Liver (tissue), 9 donors: Measurements from ENCODE around the gene IMPDH2. TPM values are rescaled to one million over a fixed set of nuclear protein-coding genes. Genes with fewer than 3 reads are reported as not detected.

Experiments
- DNase-seq: peaks from one replicate; pipeline ENCODE4 v3.0.0-alpha.2; 2017; ENCODE audit warnings: low spot score
- H3K27ac ChIP-seq, 2 donors: one replicate each; pipeline ENCODE4 v1.7.0; 2013; ENCODE audit warnings: inconsistent platforms in 2 of 2, low read length in 2 of 2, control low read depth in 1 of 2, low read depth in 1 of 2, mild to moderate bottlenecking in 1 of 2
- H3K27me3 ChIP-seq, 4 donors: one replicate each; pipeline versions ENCODE4 v1.6.1 to v1.7.0; 2013; ENCODE audit warnings: low read length in 3 of 4, inconsistent platforms in 1 of 4, mild to moderate bottlenecking in 1 of 4, moderate library complexity in 1 of 4; ENCODE audit not compliant: control insufficient read depth in 4 of 4, insufficient read depth in 4 of 4
- H3K36me3 ChIP-seq, 4 donors: one replicate each; pipeline versions ENCODE4 v1.6.1 to v1.7.0; 2013; ENCODE audit warnings: low read length in 3 of 4, mild to moderate bottlenecking in 3 of 4, low read depth in 1 of 4, moderate library complexity in 1 of 4; ENCODE audit not compliant: control insufficient read depth in 4 of 4, insufficient read depth in 3 of 4
- H3K4me1 ChIP-seq, 4 donors: one replicate each; pipeline versions ENCODE4 v1.6.1 to v1.7.0; 2013; ENCODE audit warnings: low read length in 3 of 4, mild to moderate bottlenecking in 3 of 4, moderate library complexity in 1 of 4; ENCODE audit not compliant: control insufficient read depth in 4 of 4, insufficient read depth in 4 of 4
- H3K4me3 ChIP-seq, 3 donors: one replicate each; pipeline versions ENCODE4 v1.6.1 to v1.7.0; 2013; ENCODE audit warnings: low read length in 3 of 3, control low read depth in 1 of 3, low read depth in 1 of 3, mild to moderate bottlenecking in 1 of 3
- H3K9ac ChIP-seq, 2 donors: one replicate each; pipeline ENCODE4 v1.7.0; 2013; ENCODE audit warnings: low read length in 2 of 2, mild to moderate bottlenecking in 2 of 2, moderate library complexity in 2 of 2, control low read depth in 1 of 2, low read depth in 1 of 2
- H3K9me3 ChIP-seq, 4 donors: one replicate each; pipeline versions ENCODE4 v1.6.1 to v1.7.0; 2013; ENCODE audit warnings: low read length in 3 of 4; ENCODE audit not compliant: control insufficient read depth in 4 of 4
- ATF3 ChIP-seq: IDR thresholded peaks from 2 replicates; pipeline ENCODE4 v1.6.1; 2016; ENCODE audit warnings: antibody characterized with exemption
- CTCF ChIP-seq: fragments of 150-350 bp; IDR thresholded peaks from 2 replicates; pipeline ENCODE4 v1.5.1; 2017; ENCODE audit warnings: improper control_type of control experiment, low read depth, low read length; ENCODE audit not compliant: missing input control
- EGR1 ChIP-seq, 2 donors: IDR thresholded peaks; 2 replicates each; pipeline ENCODE4 v1.6.1; 2016 to 2018; ENCODE audit warnings: antibody characterized with exemption in 2 of 2, low read depth in 2 of 2
- FOXA1 ChIP-seq: IDR thresholded peaks from 2 replicates; pipeline ENCODE4 v1.6.1; 2016; ENCODE audit warnings: antibody characterized with exemption
- FOXA2 ChIP-seq: IDR thresholded peaks from 2 replicates; pipeline ENCODE4 v1.6.1; 2016; ENCODE audit warnings: antibody characterized with exemption
- GABPA ChIP-seq, 2 donors: IDR thresholded peaks in 1 of 2; conservative IDR thresholded peaks in 1 of 2; 2 replicates each; pipeline ENCODE4 v1.6.1; 2016; ENCODE audit warnings: antibody characterized with exemption in 2 of 2, mild to moderate bottlenecking in 1 of 2, moderate library complexity in 1 of 2
- HNF4A ChIP-seq, 2 donors: conservative IDR thresholded peaks; 2 replicates each; pipeline ENCODE4 v1.6.1; 2016; ENCODE audit warnings: antibody characterized with exemption in 2 of 2, mild to moderate bottlenecking in 2 of 2
- HNF4G ChIP-seq: IDR thresholded peaks from 2 replicates; pipeline ENCODE4 v1.6.1; 2016; ENCODE audit warnings: antibody characterized with exemption
- JUND ChIP-seq, 2 donors: IDR thresholded peaks; 2 replicates each; pipeline ENCODE4 v1.6.1; 2016; ENCODE audit warnings: antibody characterized with exemption in 2 of 2
- MAX ChIP-seq: IDR thresholded peaks from 2 replicates; pipeline ENCODE4 v1.6.1; 2016; ENCODE audit warnings: antibody characterized with exemption
- NR2F2 ChIP-seq: IDR thresholded peaks from 2 replicates; pipeline ENCODE4 v1.6.1; 2016; ENCODE audit warnings: antibody characterized with exemption
- RAD21 ChIP-seq, 2 donors: IDR thresholded peaks; 2 replicates each; pipeline ENCODE4 v1.6.1; 2016; ENCODE audit warnings: antibody characterized with exemption in 2 of 2, mild to moderate bottlenecking in 2 of 2
- REST ChIP-seq: IDR thresholded peaks from 2 replicates; pipeline ENCODE4 v1.6.1; 2016; ENCODE audit warnings: antibody characterized with exemption, mild to moderate bottlenecking
- RXRA ChIP-seq, 2 donors: IDR thresholded peaks; 2 replicates each; pipeline ENCODE4 v1.6.1; 2017 to 2018; ENCODE audit warnings: antibody characterized with exemption in 2 of 2, mild to moderate bottlenecking in 1 of 2
- SP1 ChIP-seq: IDR thresholded peaks from 2 replicates; pipeline ENCODE4 v1.6.1; 2018; ENCODE audit warnings: antibody characterized with exemption, mild to moderate bottlenecking
- TAF1 ChIP-seq: conservative IDR thresholded peaks from 2 replicates; pipeline ENCODE4 v1.6.1; 2016; ENCODE audit warnings: antibody characterized with exemption, mild to moderate bottlenecking
- YY1 ChIP-seq: IDR thresholded peaks from 2 replicates; pipeline ENCODE4 v1.6.1; 2016; ENCODE audit warnings: antibody characterized with exemption, mild to moderate bottlenecking
- ZBTB33 ChIP-seq: IDR thresholded peaks from 2 replicates; pipeline ENCODE4 v1.6.1; 2016; ENCODE audit warnings: antibody characterized with exemption
- WGBS: extraction: QIAGEN DNeasy Blood & Tissue Kit; methylation state at CpG from one replicate; pipeline ENCODE4 v1.1.7; 2013; 5-methylcytosine and 5-hydroxymethylcytosine counted together
- polyA plus RNA-seq, 2 donors: library from polyadenylated mRNA; stranded (reverse) in 1 of 2; unstranded in 1 of 2; fragments of 200-250 nt in 1 of 2; fragments of >200 nt in 1 of 2; fragmentation: Nextera tagmentation in 1 of 2; extraction: Ambion mirVana in 1 of 2; gene quantifications; one replicate each; pipeline versions ENCODE4 v1.2.1 to v1.2.3, GENCODE V29; 2013 to 2015
- total RNA-seq, 2 donors: library from RNA; depleted of rRNA; stranded (reverse); fragments of >200 nt; gene quantifications; one replicate each; pipeline ENCODE4 v1.2.3, GENCODE V29; 2014
- donor health status: healthy.
- donor health status: healthy.
- donor health status: healthy.
- donor health status: healthy.
- donor health status: healthy.

Gene IMPDH2
- total and polyA plus RNA-seq, 4 donors: 20.9 to 182 (median 39.7) TPM

- WGBS: 95% methylated on average over 4 of the region's 4 CpGs
- Histone ChIP-seq H3K9me3 (no peaks in the 10 kb centered on the region), H3K27me3 (no peaks in the 10 kb centered on the region), H3K27ac (no peak overlapping the region), H3K36me3 (peaks cover 0 to 32% (median 21%) of the 10 kb centered on the region in 4 donors), H3K4me1 (peaks cover 13 to 48% (median 36%) of the 10 kb centered on the region in 4 donors), H3K9ac (no peak overlapping the region), H3K4me3 (no peak overlapping the region)
- TF ChIP-seq MAX (no peak), FOXA1 (no peak), JUND (IDR thresholded peaks at IDR 0.05) (no peak), GABPA (IDR thresholded peaks at IDR 0.05 in 1 of 2, conservative IDR thresholded peaks at IDR 0.05 in 1 of 2) (no peak), HNF4G (no peak), HNF4A (conservative IDR thresholded peaks at IDR 0.05) (no peak), FOXA2 (no peak), REST (no peak), SP1 (no peak), NR2F2 (no peak), YY1 (no peak), EGR1 (IDR thresholded peaks at IDR 0.05; ENCODE audit: low read depth in 2 of 2) (no peak), TAF1 (no peak), ATF3 (no peak)
- DNase-seq: no peak
Observed at GRCh38 chr3:49023775-49024174, 5.4 kb downstream of the IMPDH2 start.

- no peaks in the 10 kb centered on the region for H3K9me3 ChIP-seq
Observed at GRCh38 chr3:49022688-49023171, 6.5 kb downstream of the IMPDH2 start.

More at GRCh38 chr3:49022688-49023171, 6.5 kb downstream of the IMPDH2 start:
- H3K27ac ChIP-seq: peak overlapping the region; percentile 97 to 99
- H3K9ac ChIP-seq: peak overlapping the region; percentile 86 to 96
- H3K4me3 ChIP-seq: peak overlapping the region; percentile 70 to 95 (median 85)
- 32% methylated on average over 12 of the region's 12 CpGs for WGBS
- no peak for TF ChIP-seq REST
- TF ChIP-seq EGR1 (IDR thresholded peaks at IDR 0.05; ENCODE audit: low read depth in 2 of 2): no peak
- no peak for TF ChIP-seq RXRA (IDR thresholded peaks at IDR 0.05)
- TF ChIP-seq TAF1: no peak
- no peak for TF ChIP-seq FOXA1
- no peak for TF ChIP-seq ZBTB33
- TF ChIP-seq SP1: no peak
- no peak for TF ChIP-seq NR2F2
- no peak for TF ChIP-seq JUND (IDR thresholded peaks at IDR 0.05)
- TF ChIP-seq GABPA (IDR thresholded peaks at IDR 0.05 in 1 of 2, conservative IDR thresholded peaks at IDR 0.05 in 1 of 2): no peak
- no peak for TF ChIP-seq HNF4A (conservative IDR thresholded peaks at IDR 0.05)
- no peak for TF ChIP-seq RAD21 (IDR thresholded peaks at IDR 0.05)
- TF ChIP-seq HNF4G: no peak
- no peak for TF ChIP-seq ATF3
- TF ChIP-seq YY1: no peak
- TF ChIP-seq MAX: no peak
- TF ChIP-seq FOXA2: no peak
- TF ChIP-seq CTCF: no peak
- no peaks in the 10 kb centered on the region for H3K27me3 ChIP-seq
- H3K36me3 ChIP-seq: peaks cover 0 to 32% (median 21%) of the 10 kb centered on the region in 4 donors
- peaks cover 13 to 45% (median 35%) of the 10 kb centered on the region in 4 donors for H3K4me1 ChIP-seq
- no peak for DNase-seq
